Measurements from ENCODE around the gene PROX1. TPM values are rescaled to one million over a fixed set of nuclear protein-coding genes. Genes with fewer than 3 reads are reported as not detected.
A peak's percentile ranks its signal among the peaks of the same experiment; 100 is the strongest.

The PROX1 gene
- total and polyA plus RNA-seq, 8 donors: 8.4 to 66.4 (median 33.3) TPM

DNA sequence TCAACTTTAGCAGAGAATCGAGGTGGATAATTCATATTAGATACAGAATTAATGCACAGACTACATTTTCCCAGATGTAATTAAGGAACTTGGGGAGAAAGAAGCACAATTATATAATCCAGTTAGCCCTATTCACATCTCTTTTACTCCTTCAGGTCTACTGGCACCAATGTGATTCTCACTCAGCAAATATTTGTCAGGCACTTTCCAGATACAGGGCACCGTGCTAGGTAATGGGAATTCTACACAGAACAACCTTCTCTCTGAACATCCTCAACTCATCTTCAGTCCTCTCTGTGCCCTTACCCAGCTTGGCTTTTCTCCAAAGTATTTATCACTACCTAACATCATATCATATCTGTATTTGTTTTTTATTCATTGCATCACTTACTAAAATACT is 15.6 kb upstream of the PROX1 start:
- intact Hi-C loops (cut with DNase I): no loop called here
- Histone ChIP-seq H3K36me3 (no peaks in the 10 kb centered on the region), H3K27me3 (no peaks in the 10 kb centered on the region), H3K27ac (no peak overlapping the region), H3K4me3 (no peak overlapping the region), H3K4me1 (peaks cover 0 to 11% (median 7%) of the 10 kb centered on the region in 3 donors), H3K9me3 (no peaks in the 10 kb centered on the region)
- peak in 1 of 4 donors; percentile 55 for ATAC-seq
- no peak for FAIRE-seq
- DNase-seq: no peak
- 50 to 51% methylated on average over 2 of the region's 2 CpGs for WGBS, 2 donors
- TF ChIP-seq, protein P1, sequence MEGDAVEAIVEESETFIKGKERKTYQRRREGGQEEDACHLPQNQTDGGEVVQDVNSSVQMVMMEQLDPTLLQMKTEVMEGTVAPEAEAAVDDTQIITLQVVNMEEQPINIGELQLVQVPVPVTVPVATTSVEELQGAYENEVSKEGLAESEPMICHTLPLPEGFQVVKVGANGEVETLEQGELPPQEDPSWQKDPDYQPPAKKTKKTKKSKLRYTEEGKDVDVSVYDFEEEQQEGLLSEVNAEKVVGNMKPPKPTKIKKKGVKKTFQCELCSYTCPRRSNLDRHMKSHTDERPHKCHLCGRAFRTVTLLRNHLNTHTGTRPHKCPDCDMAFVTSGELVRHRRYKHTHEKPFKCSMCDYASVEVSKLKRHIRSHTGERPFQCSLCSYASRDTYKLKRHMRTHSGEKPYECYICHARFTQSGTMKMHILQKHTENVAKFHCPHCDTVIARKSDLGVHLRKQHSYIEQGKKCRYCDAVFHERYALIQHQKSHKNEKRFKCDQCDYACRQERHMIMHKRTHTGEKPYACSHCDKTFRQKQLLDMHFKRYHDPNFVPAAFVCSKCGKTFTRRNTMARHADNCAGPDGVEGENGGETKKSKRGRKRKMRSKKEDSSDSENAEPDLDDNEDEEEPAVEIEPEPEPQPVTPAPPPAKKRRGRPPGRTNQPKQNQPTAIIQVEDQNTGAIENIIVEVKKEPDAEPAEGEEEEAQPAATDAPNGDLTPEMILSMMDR (IDR thresholded peaks at IDR 0.05): no peak

DNA sequence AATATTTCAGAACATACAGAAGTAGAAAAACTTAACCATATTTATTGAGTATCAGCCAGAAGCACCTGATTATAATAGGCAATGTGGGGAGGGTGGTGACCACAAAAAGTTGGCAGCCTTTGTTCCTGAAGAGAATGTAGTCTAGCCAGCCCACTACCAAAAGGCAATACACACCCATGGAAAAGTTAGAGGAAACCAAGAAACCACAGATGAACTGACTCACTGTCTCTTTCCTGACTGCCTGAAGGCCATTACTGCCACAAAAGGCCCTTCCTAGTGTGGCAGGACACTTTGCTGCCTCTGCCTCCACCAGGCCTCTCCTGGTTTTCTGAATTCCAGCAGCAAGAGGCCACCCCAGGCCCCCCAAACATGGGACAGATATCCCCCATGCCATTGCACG is 14.6 kb upstream of the PROX1 start:
- ATAC-seq: no peak
- intact Hi-C loops (cut with DNase I): no loop called here
- Histone ChIP-seq H3K9me3 (no peaks in the 10 kb centered on the region), H3K27me3 (no peaks in the 10 kb centered on the region), H3K27ac (no peak overlapping the region), H3K4me1 (peaks cover 0 to 19% (median 15%) of the 10 kb centered on the region in 3 donors), H3K4me3 (no peak overlapping the region), H3K36me3 (no peaks in the 10 kb centered on the region)
- TF ChIP-seq, protein P1 (IDR thresholded peaks at IDR 0.05): no peak
- no peak for FAIRE-seq
- no peak for DNase-seq
- 93 to 96% methylated on average over 1 of the region's 1 CpG for WGBS, 2 donors

DNA sequence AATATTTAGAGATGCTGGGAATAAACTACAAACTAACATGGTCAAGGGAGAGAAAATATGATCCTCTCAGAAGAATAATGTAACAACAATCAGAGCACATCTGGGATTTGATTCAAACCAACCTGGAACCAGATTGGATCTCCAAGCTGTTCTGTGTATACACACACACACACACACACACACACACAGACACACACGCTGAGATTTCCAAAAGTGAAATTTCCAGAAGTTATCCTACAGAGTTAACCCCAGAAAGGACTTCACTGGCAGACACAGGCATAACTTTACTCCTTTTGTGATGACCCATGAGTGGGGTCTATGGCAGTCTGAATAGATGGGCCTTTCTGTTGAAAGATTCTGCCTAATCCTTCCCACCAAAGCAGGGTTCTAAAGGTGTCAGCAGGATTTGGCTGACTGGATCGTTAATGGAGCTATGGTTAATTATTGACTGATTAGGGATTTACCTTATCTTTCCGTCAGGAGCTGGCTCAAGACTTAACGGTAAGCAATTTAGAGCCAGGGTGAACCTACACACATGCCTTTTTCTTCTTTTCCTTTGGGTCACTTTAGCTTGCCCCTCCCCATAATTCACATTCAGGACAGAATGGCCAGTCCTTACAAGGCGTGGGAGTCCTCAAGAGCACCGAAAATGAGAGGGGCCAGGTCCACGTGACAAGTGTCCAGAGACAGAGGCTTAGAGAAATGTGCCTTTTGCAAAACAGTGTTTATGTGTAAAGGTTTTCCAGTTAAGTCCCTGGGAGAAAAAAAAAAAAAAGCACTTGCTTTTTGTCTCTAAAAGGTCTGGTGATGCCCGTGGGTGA is 10.9 kb upstream of the PROX1 start:
- H3K27me3 ChIP-seq: no peaks in the 10 kb centered on the region
- no peak for DNase-seq
- H3K27ac ChIP-seq: peak overlapping the region in 3 of 4 donors; percentile 8 to 58 (median 37)
- ATAC-seq: peak; percentile 73 to 86 (median 79)
- H3K36me3 ChIP-seq: no peaks in the 10 kb centered on the region
- peaks cover 0 to 19% (median 15%) of the 10 kb centered on the region in 3 donors for H3K4me1 ChIP-seq
- no peak overlapping the region for H3K4me3 ChIP-seq
- TF ChIP-seq, protein P1 (IDR thresholded peaks at IDR 0.05): no peak
- H3K9me3 ChIP-seq: no peaks in the 10 kb centered on the region
- intact Hi-C loops (cut with DNase I): no loop called here
- no peak for FAIRE-seq
- 9% methylated on average over 8 of the region's 8 CpGs for WGBS, 2 donors

DNA sequence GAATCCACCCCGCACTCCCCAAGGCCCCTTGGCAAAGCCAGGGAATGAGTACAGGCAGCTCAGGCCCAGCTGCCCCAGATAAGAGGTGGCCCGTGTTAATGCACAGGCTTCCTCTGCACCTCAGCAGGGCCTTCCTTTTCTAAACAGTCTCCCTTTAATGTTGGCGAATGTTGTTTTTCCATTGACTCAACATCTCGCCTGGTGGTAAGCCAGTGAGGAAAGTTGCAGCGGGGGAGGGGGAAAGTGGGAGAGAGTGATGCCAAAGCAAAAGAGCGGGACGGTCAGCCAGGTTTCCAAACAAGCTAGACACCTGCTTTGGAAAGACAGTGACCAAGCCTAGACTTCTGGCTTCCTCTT is 10.3 kb upstream of the PROX1 start:
- Histone ChIP-seq H3K4me3 (no peak overlapping the region), H3K4me1 (peaks cover 0 to 19% (median 15%) of the 10 kb centered on the region in 3 donors), H3K9me3 (no peaks in the 10 kb centered on the region), H3K27me3 (no peaks in the 10 kb centered on the region), H3K27ac (peak overlapping the region in 3 of 4 donors; percentile 8 to 58 (median 37)), H3K36me3 (no peaks in the 10 kb centered on the region)
- TF ChIP-seq, protein P1 (IDR thresholded peaks at IDR 0.05): no peak
- ATAC-seq: peak; percentile 48 to 84 (median 74)
- intact Hi-C loops (cut with DNase I): no loop called here
- 29 to 32% methylated on average over 7 of the region's 7 CpGs for WGBS, 2 donors
- no peak for DNase-seq
- no peak for FAIRE-seq

DNA sequence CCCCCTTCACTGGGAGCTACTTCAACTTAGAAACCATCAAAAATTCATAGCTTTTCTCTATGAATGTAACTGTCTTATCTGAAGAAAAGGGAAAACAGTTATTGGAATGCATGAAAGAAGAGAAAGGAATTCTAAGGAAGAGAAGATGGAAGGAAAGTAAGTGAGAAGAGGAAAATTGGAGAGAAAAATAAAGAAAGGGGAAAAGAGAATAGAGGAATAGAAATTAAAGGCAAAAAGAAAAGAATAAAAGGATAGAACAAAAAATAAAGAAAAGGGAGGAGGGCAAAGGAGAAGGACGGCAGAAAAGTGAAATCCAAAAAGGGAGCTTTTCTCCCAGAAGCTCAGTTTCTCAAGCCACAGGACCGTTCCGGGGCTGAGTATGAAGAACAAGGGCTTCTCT is 9.9 kb upstream of the PROX1 start:
- H3K4me3 ChIP-seq: no peak overlapping the region
- intact Hi-C loops (cut with DNase I): no loop called here
- no peaks in the 10 kb centered on the region for H3K36me3 ChIP-seq
- TF ChIP-seq, protein P1 (IDR thresholded peaks at IDR 0.05): no peak
- H3K4me1 ChIP-seq: peaks cover 0 to 19% (median 15%) of the 10 kb centered on the region in 3 donors
- H3K27me3 ChIP-seq: no peaks in the 10 kb centered on the region
- DNase-seq (no peak), FAIRE-seq (no peak), ATAC-seq (no peak)
- WGBS, 2 donors: 81 to 82% methylated on average over 3 of the region's 3 CpGs
- no peaks in the 10 kb centered on the region for H3K9me3 ChIP-seq
- H3K27ac ChIP-seq: peak overlapping the region in 3 of 4 donors; percentile 8 to 58 (median 37)

Measured in pancreas (tissue), 10 donors.